Measurements from ENCODE around the gene AARSD1. TPM values are rescaled to one million over a fixed set of nuclear protein-coding genes. Genes with fewer than 3 reads are reported as not detected.

Gene AARSD1
- total and polyA plus RNA-seq, 2 experiments from 2014 or later, result 25.7 to 74.4 TPM

GRCh38 chr17:42946812-42947211 lies 17.4 kb downstream of the AARSD1 start (continued):
- TF ChIP-seq ETS1 (IDR thresholded peaks at IDR 0.05) (no peak), ZNF462 (CRISPR knock-in tag; IDR thresholded peaks at IDR 0.05) (no peak), ZNF331 (CRISPR knock-in tag; IDR thresholded peaks at IDR 0.05; ENCODE audit: low read depth) (no peak), EZH2phosphoT487 (IDR thresholded peaks at IDR 0.05; ENCODE audit: unreplicated experiment) (no peak)

GRCh38 chr17:42944211-42944610 lies 20.0 kb downstream of the AARSD1 start:
- Mint-ChIP-seq H3K36me3 (ENCODE audit: low read depth) (peaks cover 1% of the 10 kb centered on the region; the same call in 2 of the 3 replicates), H3K27me3 (ENCODE audit: insufficient read depth, low read depth, poor library complexity) (peaks cover 7% of the 10 kb centered on the region), H3K4me3 (no peak overlapping the region), H3K27ac (no peak overlapping the region), H3K4me1 (no peaks in the 10 kb centered on the region), H3K9me3 (no peaks in the 10 kb centered on the region)
- Histone ChIP-seq H3K4me1 (ENCODE audit: insufficient read depth) (no peaks in the 10 kb centered on the region), H2AFZ (no peak overlapping the region), H3K27me3 (ENCODE audit: insufficient read depth) (no peaks in the 10 kb centered on the region), H3K79me2 (replicated peaks; ENCODE audit: insufficient read depth) (no peaks in the 10 kb centered on the region), H3K4me3 (no peak overlapping the region), H3K9me2 (ENCODE audit: insufficient read depth) (no peaks in the 10 kb centered on the region), H3K27ac (ENCODE audit: low read depth) (no peak overlapping the region), H3F3A (replicated peaks; ENCODE audit: low read depth) (0 out of 2 replicates have a peak, but pooled peaks cover 3% of the 10 kb centered on the region), H3K4me2 (no peak overlapping the region), H4K20me1 (replicated peaks; ENCODE audit: insufficient read depth) (no peaks in the 10 kb centered on the region; the same call in 1 of the 2 replicates), H3K36me3 (ENCODE audit: insufficient read depth) (no peaks in the 10 kb centered on the region)
- ATAC-seq (no peak), DNase-seq (ENCODE audit: low spot score) (no peak)
- TF ChIP-seq NANOG (IDR thresholded peaks at IDR 0.05; ENCODE audit: borderline replicate concordance), result no peak
- TF ChIP-seq ETS1 (IDR thresholded peaks at IDR 0.05), result no peak
- TF ChIP-seq EZH2phosphoT487 (IDR thresholded peaks at IDR 0.05; ENCODE audit: unreplicated experiment), result no peak
- no peak for TF ChIP-seq CTCF (conservative IDR thresholded peaks at IDR 0.05; ENCODE audit: low read depth in 2 of 2)
- no peak for TF ChIP-seq ZNF114 (CRISPR knock-in tag; IDR thresholded peaks at IDR 0.05)
- no peak for TF ChIP-seq CREB1 (CRISPR knock-in tag; IDR thresholded peaks at IDR 0.05; ENCODE audit: low read depth)
- no peak for TF ChIP-seq JUNB (IDR thresholded peaks at IDR 0.05; ENCODE audit: unreplicated experiment)
- no peak for TF ChIP-seq EZH2 (IDR thresholded peaks at IDR 0.05; ENCODE audit: low read depth, unreplicated experiment)
- no peak for TF ChIP-seq REST (IDR thresholded peaks at IDR 0.05; ENCODE audit: unreplicated experiment)
- TF ChIP-seq POLR2AphosphoS5 (IDR thresholded peaks at IDR 0.05; ENCODE audit: low read depth), result no peak

All from GM23338 (cell line).